K562 (cell line): Measurements from ENCODE around the gene EMILIN3. TPM values are rescaled to one million over a fixed set of nuclear protein-coding genes. Genes with fewer than 3 reads are reported as not detected.

Experiments used
- ATAC-seq: fragments of 200-7000 bp; cut with Tn5 transposase; 3 replicates; pipeline ENCODE4 v1.9.1; 2020; ENCODE audit warnings: moderate library complexity
- BruUV-seq: library from RNA; stranded (reverse); fragments of 400-500 nt; replicated peaks from 2 replicates; lab custom pipeline; 2021; lab: Mats Ljungman, UMichigan
- CTCF ChIA-PET: fragments of 300-600 bp; formaldehyde crosslinking; extraction: SDS; loops from one replicate; lab custom pipeline; 2021; ENCODE audit warnings: low intra/inter-chr PET ratio; lab: Yijun Ruan, JAX
- POLR2A ChIA-PET: fragments of 300-600, 350-650 bp; sonication (Branson Sonifier 250); formaldehyde crosslinking; extraction: SDS; loops from one replicate; lab custom pipeline; 2021; ENCODE audit warnings: antibody characterized with exemption, inconsistent platforms; lab: Yijun Ruan, JAX
- DNase-seq, 4 experiments: peaks; one replicate each; pipeline versions ENCODE4 v3.0.0 to v3.0.0-alpha.2; 2011 to 2018; ENCODE audit warnings: low spot score in 3 of 4, mixed read lengths in 3 of 4; ENCODE audit errors: extremely low read depth in 1 of 4
- FAIRE-seq: peaks from 2 replicates; lab custom pipeline; 2011; peaks lifted over from hg19 to GRCh38; lab: Jason Lieb, UNC
- H2AFZ ChIP-seq: 2 replicates; pipeline ENCODE4 v1.6.0; 2011; ENCODE audit warnings: low read depth, low read length, control low read depth, inconsistent platforms
- H3K27ac ChIP-seq: fragments of 200-600 bp; 3 replicates; pipeline ENCODE4 v1.8.0; 2011; ENCODE audit warnings: low read depth, mild to moderate bottlenecking, control low read depth, inconsistent platforms, low read length, moderate library complexity, mixed read lengths; ENCODE audit errors: extremely low read depth
- H3K27me3 ChIP-seq, 2 experiments: fragments of 300-600 bp in 1 of 2; 2 replicates in 1 of 2; 3 replicates in 1 of 2; pipeline versions ENCODE4 v1.6.0 to v1.8.0; 2011; ENCODE audit warnings: inconsistent platforms in 2 of 2, low read length in 2 of 2, mild to moderate bottlenecking in 1 of 2, mixed read lengths in 1 of 2, moderate library complexity in 1 of 2; ENCODE audit not compliant: control insufficient read depth in 2 of 2, insufficient read depth in 2 of 2
- H3K36me3 ChIP-seq: fragments of 300-600 bp; 3 replicates; pipeline ENCODE4 v1.8.0; 2011; ENCODE audit warnings: mild to moderate bottlenecking, low read length, inconsistent platforms; ENCODE audit not compliant: control insufficient read depth, insufficient read depth
- H3K4me1 ChIP-seq, 2 experiments: fragments of 200-600 bp in 1 of 2; replicated peaks in 1 of 2; 2 replicates in 1 of 2; 3 replicates in 1 of 2; pipeline versions ENCODE4 v1.5.1 to v1.8.0; 2011; ENCODE audit warnings: inconsistent platforms in 2 of 2, low read length in 2 of 2, mild to moderate bottlenecking in 1 of 2, mixed read lengths in 1 of 2, moderate library complexity in 1 of 2; ENCODE audit not compliant: control insufficient read depth in 2 of 2, insufficient read depth in 2 of 2
- H3K4me2 ChIP-seq: 2 replicates; pipeline ENCODE4 v1.6.1; 2011; ENCODE audit warnings: low read length, control low read depth, inconsistent platforms, mixed read lengths; ENCODE audit not compliant: insufficient read depth
- H3K4me3 ChIP-seq: fragments of 200-600 bp; sonication (generic), shearing (Covaris generic); 2 replicates; pipeline ENCODE4 v1.5.1; 2016; ENCODE audit warnings: control low read depth, inconsistent platforms
- H3K79me2 ChIP-seq: fragments of 200-600 bp; 3 replicates; pipeline ENCODE4 v1.8.0; 2011; ENCODE audit warnings: low read length, inconsistent platforms; ENCODE audit not compliant: control insufficient read depth, insufficient read depth
- H3K9ac ChIP-seq, 2 experiments: 2 replicates each; pipeline versions ENCODE4 v1.6.0 to v1.6.1; 2011; ENCODE audit warnings: low read depth in 2 of 2, low read length in 2 of 2, control low read depth in 1 of 2, inconsistent platforms in 1 of 2, mild to moderate bottlenecking in 1 of 2, mixed read lengths in 1 of 2; ENCODE audit not compliant: insufficient read depth in 1 of 2
- H3K9me1 ChIP-seq: one replicate; pipeline ENCODE4 v1.6.0; 2011; ENCODE audit warnings: inconsistent platforms, mild to moderate bottlenecking, low read length, moderate library complexity; ENCODE audit not compliant: control insufficient read depth, insufficient read depth
- H3K9me3 ChIP-seq: replicated peaks from 2 replicates; pipeline ENCODE4 v1.5.1; 2011; ENCODE audit warnings: low read depth, low read length, inconsistent platforms; ENCODE audit not compliant: control insufficient read depth, insufficient read depth
- H4K20me1 ChIP-seq: replicated peaks from 2 replicates; pipeline ENCODE4 v1.6.1; 2011; ENCODE audit warnings: low read length, inconsistent platforms, mixed read lengths; ENCODE audit not compliant: control insufficient read depth, insufficient read depth
- CBFA2T3 ChIP-seq: fragments of 450-650 bp; IDR thresholded peaks from 2 replicates; pipeline ENCODE4 v1.6.1; 2017
- RBM14 ChIP-seq: fragments of 200-400 bp; formaldehyde crosslinking; IDR thresholded peaks from 2 replicates; pipeline ENCODE4 v1.6.1; 2018; ENCODE audit warnings: low read depth, mild to moderate bottlenecking, low read length, moderate library complexity, borderline replicate concordance; ENCODE audit not compliant: insufficient read depth
- WGBS: fragments of 100-300 bp; shearing (Covaris generic); methylation state at CpG from one replicate; pipeline ENCODE4 v1.1.6; 2016; ENCODE audit warnings: low coverage, mixed read lengths; ENCODE audit not compliant: insufficient coverage; ENCODE audit errors: missing lambda C conversion rate; 5-methylcytosine and 5-hydroxymethylcytosine counted together
- in situ Hi-C: fragments of 300-500 bp; cut with MboI; formaldehyde crosslinking; loops from 4 replicates; pipeline ENCODE4 v1.15.0; 2018; ENCODE audit warnings: inconsistent platforms, mixed read lengths
- intact Hi-C: fragments of 100-400 bp; cut with micrococcal nuclease; formaldehyde crosslinking; loops from 2 replicates; pipeline ENCODE4 v1.14.2; 2022
- polyA plus RNA-seq, 8 experiments: library from polyadenylated mRNA; depleted of rRNA in 4 of 8; stranded (reverse) in 5 of 8; unstranded in 3 of 8; fragments of >200 nt; fragmentation: Nextera tagmentation in 2 of 8; fragmentation: Illumina TruSeq in 1 of 8; extraction: Ambion mirVana in 2 of 8; extraction: Trizol in 1 of 8; gene quantifications; 2 replicates each; pipeline versions ENCODE4 v1.2.1 to v1.2.3, GENCODE V29; 2011 to 2014; ENCODE audit warnings: inconsistent platforms in 1 of 8, missing spikeins in 1 of 8
- total RNA-seq, 7 experiments: library from RNA; depleted of rRNA in 6 of 7; stranded (reverse); fragments of >200 nt in 6 of 7; fragmentation: Illumina TruSeq in 2 of 7; extraction: Trizol in 2 of 7; gene quantifications; 2 replicates each; pipeline versions ENCODE4 v1.2.1 to v1.2.3, GENCODE V29; 2011 to 2021; ENCODE audit warnings: low replicate concordance in 1 of 7
- TF ChIP-seq, protein P1 (sequence below): IDR thresholded peaks from 2 replicates; pipeline ENCODE4 v1.6.1; 2012; ENCODE audit warnings: low read depth, low read length, improper control_type of control experiment, borderline replicate concordance
- TF ChIP-seq, protein P2 (sequence below): sonication (generic); formaldehyde crosslinking; IDR thresholded peaks from 2 replicates; pipeline ENCODE4 v1.8.0; 2022; ENCODE audit warnings: mild to moderate bottlenecking, missing genetic modification reagents, borderline replicate concordance

Gene EMILIN3
- total and polyA plus RNA-seq, 9 of the 15 experiments (the other 6 are each of a cell fraction or from before 2014, with no cell fraction given), result 0.01 to 0.07 TPM; not detected in 7

DNA sequence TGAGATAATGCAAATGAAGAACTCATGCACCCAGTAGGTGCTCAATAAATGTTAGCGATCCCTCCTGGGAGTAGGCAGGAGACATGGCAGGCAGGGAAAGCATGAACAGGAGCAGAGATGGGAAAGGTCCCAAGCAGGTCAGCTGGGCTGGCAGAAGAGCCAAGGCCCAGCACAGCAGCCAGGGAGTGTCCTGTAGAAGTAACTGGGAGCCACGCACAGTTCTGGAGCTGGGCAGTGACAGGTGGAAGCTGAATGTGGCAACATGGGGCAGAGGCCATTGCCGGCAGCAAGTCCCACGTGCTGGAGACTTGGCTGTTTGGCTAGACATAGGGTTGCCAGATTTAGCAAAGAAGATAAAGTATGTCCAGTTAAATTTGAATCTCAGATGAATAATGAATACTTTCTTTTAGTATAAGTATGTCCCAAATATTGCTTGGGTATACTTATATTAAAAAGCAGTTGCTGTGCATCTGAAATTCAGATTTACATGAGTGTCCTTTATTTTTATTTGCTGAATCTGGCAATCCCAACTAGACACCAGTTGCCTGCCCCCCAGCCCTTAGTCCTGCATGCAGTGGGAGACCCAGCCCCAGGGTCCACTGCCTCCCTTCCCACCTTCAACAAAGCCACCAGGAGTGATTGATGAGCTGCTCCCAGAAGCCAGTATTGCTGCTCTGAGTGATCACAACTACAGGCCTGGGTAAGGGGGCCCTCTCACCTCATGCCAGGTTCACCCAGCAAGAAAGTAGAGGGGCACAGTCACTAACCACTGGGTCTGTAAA, 29.7 kb downstream of the EMILIN3 start:
- in situ Hi-C loops (no loop called here), intact Hi-C loops (no loop called here)
- ChIA-PET CTCF (interaction anchor here (0.7 to 0.8 kb wide), 2 partner anchors 163 to 297 kb away, joined by 3 read pairs; no protein-coding TSS in a partner anchor), POLR2A (interaction anchor here (0.6 to 0.7 kb wide), 2 partner anchors 11 to 320 kb away, joined by 3 read pairs; no protein-coding TSS in a partner anchor)
- H3K9me1 ChIP-seq, result no peaks in the 10 kb centered on the region
- BruUV-seq, result no TSS peak
- no peak for DNase-seq
- no peaks in the 10 kb centered on the region for H3K36me3 ChIP-seq
- H3K27me3 ChIP-seq, result peaks cover 2 to 10% of the 10 kb centered on the region in 2 experiments; a peak in 3 of 5 replicates
- peaks cover 8% of the 10 kb centered on the region; the same call in 2 of the 3 replicates for H3K79me2 ChIP-seq
- ATAC-seq, result no peak
- H3K4me2 ChIP-seq, result no peak overlapping the region
- no peak for TF ChIP-seq RBM14
- no peak overlapping the region; a peak in 1 of 4 replicates for H3K9ac ChIP-seq
- H4K20me1 ChIP-seq, result no peaks in the 10 kb centered on the region
- H2AFZ ChIP-seq, result no peak overlapping the region
- no peak overlapping the region for H3K27ac ChIP-seq
- no peaks in the 10 kb centered on the region for H3K9me3 ChIP-seq
- FAIRE-seq, result no peak
- 34% methylated on average over 4 of the region's 4 CpGs for WGBS
- H3K4me1 ChIP-seq, result peaks cover 8 to 25% of the 10 kb centered on the region in 2 experiments; a peak in 4 of 5 replicates
- H3K4me3 ChIP-seq, result no peak overlapping the region

DNA sequence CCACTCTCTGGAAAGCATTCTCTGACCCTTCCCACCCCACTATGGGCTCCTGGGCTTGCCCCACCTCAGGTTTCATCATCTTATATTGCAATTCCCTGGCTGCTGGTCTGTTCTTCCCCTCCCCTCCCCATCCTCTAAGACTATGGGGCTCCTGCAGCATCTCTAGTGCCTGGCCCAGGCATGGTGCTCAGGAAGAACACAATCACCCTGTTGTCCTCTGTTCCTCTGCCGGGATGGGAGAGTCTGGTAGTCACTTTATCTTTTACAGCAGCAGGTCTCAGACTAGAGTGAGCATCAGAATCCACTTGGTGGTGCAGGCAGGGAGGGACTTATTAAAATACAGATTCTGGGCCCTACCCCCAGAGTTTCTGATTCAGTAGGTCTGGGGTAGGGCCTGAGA, 31.0 kb downstream of the EMILIN3 start:
- Histone ChIP-seq H3K27me3 (peaks cover 2 to 10% of the 10 kb centered on the region in 2 experiments; a peak in 3 of 5 replicates), H3K27ac (no peak overlapping the region), H3K9ac (no peak overlapping the region), H3K4me3 (no peak overlapping the region), H3K4me2 (no peak overlapping the region), H3K36me3 (no peaks in the 10 kb centered on the region), H3K9me3 (no peaks in the 10 kb centered on the region), H3K79me2 (no peaks in the 10 kb centered on the region), H2AFZ (no peak overlapping the region), H3K9me1 (no peaks in the 10 kb centered on the region), H3K4me1 (peaks cover 3 to 14% of the 10 kb centered on the region in 2 experiments; a peak in 3 of 5 replicates), H4K20me1 (no peaks in the 10 kb centered on the region)
- 0% methylated on average over 1 of the region's 1 CpG for WGBS
- no peak for FAIRE-seq
- CTCF ChIA-PET, result no interaction called here
- 0 out of 2 replicates have a peak, but pooled peaks have one; percentile 10 for TF ChIP-seq CBFA2T3
- TF ChIP-seq, protein P1, sequence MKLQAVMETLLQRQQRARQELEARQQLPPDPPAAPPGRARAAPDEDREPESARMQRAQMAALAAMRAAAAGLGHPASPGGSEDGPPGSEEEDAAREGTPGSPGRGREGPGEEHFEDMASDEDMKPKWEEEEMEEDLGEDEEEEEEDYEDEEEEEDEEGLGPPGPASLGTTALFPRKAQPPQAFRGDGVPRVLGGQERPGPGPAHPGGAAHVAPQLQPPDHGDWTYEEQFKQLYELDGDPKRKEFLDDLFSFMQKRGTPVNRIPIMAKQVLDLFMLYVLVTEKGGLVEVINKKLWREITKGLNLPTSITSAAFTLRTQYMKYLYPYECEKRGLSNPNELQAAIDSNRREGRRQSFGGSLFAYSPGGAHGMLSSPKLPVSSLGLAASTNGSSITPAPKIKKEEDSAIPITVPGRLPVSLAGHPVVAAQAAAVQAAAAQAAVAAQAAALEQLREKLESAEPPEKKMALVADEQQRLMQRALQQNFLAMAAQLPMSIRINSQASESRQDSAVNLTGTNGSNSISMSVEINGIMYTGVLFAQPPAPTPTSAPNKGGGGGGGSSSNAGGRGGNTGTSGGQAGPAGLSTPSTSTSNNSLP, result no peak
- TF ChIP-seq, protein P2, sequence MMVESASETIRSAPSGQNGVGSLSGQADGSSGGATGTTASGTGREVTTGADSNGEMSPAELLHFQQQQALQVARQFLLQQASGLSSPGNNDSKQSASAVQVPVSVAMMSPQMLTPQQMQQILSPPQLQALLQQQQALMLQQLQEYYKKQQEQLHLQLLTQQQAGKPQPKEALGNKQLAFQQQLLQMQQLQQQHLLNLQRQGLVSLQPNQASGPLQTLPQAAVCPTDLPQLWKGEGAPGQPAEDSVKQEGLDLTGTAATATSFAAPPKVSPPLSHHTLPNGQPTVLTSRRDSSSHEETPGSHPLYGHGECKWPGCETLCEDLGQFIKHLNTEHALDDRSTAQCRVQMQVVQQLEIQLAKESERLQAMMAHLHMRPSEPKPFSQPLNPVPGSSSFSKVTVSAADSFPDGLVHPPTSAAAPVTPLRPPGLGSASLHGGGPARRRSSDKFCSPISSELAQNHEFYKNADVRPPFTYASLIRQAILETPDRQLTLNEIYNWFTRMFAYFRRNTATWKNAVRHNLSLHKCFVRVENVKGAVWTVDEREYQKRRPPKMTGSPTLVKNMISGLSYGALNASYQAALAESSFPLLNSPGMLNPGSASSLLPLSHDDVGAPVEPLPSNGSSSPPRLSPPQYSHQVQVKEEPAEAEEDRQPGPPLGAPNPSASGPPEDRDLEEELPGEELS (CRISPR knock-in tag), result no peak
- ATAC-seq, result no peak
- no TSS peak for BruUV-seq
- no peak for DNase-seq
- in situ Hi-C loops, result no loop called here
- intact Hi-C loops, result no loop called here
- POLR2A ChIA-PET, result no interaction called here
